Measurements from ENCODE around the gene LAMA1.

DNA sequence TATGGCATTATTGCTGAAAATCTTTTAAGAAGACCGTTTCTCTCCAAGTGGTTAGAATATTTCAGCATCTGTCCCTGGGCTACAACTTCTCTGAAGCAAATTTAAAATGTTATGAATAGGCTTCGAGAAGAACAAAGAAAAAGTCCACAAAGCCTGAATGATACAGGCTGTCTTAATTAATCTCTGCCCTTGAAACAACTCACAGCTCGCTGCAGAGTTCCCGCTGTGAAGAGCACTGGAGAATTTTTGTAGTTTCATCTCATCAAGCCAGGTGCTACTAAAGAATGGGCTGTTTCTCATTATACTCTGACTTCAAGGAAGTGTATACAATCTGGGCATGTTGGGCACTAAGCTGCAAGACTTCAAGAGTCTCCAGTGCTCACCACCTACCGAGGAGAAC is 67.6 kb downstream of the LAMA1 start:
- TF ChIP-seq MXI1 (conservative IDR thresholded peaks at IDR 0.05; ENCODE audit: poor library complexity, severe bottlenecking), result no peak
- TF ChIP-seq, protein P1, sequence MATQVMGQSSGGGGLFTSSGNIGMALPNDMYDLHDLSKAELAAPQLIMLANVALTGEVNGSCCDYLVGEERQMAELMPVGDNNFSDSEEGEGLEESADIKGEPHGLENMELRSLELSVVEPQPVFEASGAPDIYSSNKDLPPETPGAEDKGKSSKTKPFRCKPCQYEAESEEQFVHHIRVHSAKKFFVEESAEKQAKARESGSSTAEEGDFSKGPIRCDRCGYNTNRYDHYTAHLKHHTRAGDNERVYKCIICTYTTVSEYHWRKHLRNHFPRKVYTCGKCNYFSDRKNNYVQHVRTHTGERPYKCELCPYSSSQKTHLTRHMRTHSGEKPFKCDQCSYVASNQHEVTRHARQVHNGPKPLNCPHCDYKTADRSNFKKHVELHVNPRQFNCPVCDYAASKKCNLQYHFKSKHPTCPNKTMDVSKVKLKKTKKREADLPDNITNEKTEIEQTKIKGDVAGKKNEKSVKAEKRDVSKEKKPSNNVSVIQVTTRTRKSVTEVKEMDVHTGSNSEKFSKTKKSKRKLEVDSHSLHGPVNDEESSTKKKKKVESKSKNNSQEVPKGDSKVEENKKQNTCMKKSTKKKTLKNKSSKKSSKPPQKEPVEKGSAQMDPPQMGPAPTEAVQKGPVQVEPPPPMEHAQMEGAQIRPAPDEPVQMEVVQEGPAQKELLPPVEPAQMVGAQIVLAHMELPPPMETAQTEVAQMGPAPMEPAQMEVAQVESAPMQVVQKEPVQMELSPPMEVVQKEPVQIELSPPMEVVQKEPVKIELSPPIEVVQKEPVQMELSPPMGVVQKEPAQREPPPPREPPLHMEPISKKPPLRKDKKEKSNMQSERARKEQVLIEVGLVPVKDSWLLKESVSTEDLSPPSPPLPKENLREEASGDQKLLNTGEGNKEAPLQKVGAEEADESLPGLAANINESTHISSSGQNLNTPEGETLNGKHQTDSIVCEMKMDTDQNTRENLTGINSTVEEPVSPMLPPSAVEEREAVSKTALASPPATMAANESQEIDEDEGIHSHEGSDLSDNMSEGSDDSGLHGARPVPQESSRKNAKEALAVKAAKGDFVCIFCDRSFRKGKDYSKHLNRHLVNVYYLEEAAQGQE (IDR thresholded peaks at IDR 0.05; ENCODE audit: borderline replicate concordance), result no peak
- TF ChIP-seq, protein P2, sequence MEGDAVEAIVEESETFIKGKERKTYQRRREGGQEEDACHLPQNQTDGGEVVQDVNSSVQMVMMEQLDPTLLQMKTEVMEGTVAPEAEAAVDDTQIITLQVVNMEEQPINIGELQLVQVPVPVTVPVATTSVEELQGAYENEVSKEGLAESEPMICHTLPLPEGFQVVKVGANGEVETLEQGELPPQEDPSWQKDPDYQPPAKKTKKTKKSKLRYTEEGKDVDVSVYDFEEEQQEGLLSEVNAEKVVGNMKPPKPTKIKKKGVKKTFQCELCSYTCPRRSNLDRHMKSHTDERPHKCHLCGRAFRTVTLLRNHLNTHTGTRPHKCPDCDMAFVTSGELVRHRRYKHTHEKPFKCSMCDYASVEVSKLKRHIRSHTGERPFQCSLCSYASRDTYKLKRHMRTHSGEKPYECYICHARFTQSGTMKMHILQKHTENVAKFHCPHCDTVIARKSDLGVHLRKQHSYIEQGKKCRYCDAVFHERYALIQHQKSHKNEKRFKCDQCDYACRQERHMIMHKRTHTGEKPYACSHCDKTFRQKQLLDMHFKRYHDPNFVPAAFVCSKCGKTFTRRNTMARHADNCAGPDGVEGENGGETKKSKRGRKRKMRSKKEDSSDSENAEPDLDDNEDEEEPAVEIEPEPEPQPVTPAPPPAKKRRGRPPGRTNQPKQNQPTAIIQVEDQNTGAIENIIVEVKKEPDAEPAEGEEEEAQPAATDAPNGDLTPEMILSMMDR (IDR thresholded peaks at IDR 0.05; ENCODE audit: poor library complexity, severe bottlenecking), result no peak
- no peak for TF ChIP-seq EZH2 (IDR thresholded peaks at IDR 0.05; ENCODE audit: borderline replicate concordance, insufficient read depth, low read length, poor library complexity, severe bottlenecking)
- TF ChIP-seq EP300 (conservative IDR thresholded peaks at IDR 0.05; ENCODE audit: poor library complexity, severe bottlenecking), result no peak
- TF ChIP-seq POLR2AphosphoS5 (IDR thresholded peaks at IDR 0.05), result no peak

All from neural cell (in vitro differentiated cells).